GM20431 (cell line): ENCODE results near the gene SCGB1C1.

Source experiments
- in situ Hi-C: fragments of 300-500 bp; cut with MseI, MboI; formaldehyde crosslinking; loops from one replicate; pipeline ENCODE4 v1.15.0; 2020; ENCODE audit warnings: low sequenced_read_pairs; ENCODE audit not compliant: unreplicated experiment

SCGB1C1 gene

GRCh38 chr11:204587-205109 lies 11.8 kb downstream of the SCGB1C1 start:
- in situ Hi-C loops: no loop called here

- in situ Hi-C loops: no loop called here
These were observed 12.5 kb downstream of the SCGB1C1 start for GRCh38 chr11:205221-206001.

DNA sequence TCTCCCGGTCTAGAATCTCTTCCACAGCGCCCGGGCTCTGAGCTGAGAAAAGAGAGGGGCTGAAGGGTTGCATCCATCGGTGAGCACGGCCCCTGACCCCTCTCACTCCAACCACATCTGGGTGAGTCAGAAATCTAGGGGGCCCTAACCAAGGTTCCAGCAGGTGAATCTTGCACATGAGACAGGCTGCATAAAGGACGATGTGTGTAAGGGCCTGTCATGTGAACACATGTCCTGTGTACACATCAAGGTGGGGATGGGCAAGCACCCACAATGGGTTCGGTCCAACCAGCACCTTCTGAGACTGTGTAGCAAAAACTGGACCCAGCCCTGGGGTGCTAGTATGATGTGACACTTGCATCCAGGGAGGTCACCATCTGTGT lies 13.1 kb downstream of the SCGB1C1 start:
- in situ Hi-C loops: no loop called here

DNA sequence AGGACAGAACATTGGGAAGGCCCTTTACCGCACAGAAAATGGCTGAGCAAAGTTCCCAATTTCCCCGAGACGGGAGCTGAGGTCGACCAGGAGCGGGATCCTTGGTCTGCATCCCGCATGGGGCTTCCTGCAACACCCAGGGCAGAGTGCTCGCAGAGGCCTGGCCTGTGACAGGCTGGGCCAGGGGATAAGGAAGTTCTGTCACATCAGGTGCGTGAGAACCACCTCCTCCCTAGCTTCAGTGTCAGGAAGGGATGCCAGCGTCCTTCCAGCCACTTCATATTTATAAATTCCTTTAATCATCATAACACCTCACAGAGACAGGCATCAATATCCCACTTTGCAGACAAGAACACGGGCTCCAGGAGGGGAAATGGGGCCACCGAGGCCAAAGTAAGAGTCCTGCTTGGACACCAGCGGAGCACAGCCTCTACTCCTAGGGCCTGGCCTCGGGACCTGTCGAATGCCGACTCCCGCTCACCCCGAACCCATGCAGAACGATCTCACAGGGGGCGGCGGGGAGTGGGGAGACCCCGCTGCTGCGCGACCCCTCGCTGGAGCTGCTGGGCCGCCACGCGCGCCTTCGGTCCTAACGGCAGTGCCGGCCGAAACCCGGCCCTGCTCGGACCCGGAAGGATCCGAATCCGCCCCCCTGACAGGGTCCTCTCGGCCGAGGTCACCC lies 13.8 kb downstream of the SCGB1C1 start:
- in situ Hi-C loops: no loop called here

DNA sequence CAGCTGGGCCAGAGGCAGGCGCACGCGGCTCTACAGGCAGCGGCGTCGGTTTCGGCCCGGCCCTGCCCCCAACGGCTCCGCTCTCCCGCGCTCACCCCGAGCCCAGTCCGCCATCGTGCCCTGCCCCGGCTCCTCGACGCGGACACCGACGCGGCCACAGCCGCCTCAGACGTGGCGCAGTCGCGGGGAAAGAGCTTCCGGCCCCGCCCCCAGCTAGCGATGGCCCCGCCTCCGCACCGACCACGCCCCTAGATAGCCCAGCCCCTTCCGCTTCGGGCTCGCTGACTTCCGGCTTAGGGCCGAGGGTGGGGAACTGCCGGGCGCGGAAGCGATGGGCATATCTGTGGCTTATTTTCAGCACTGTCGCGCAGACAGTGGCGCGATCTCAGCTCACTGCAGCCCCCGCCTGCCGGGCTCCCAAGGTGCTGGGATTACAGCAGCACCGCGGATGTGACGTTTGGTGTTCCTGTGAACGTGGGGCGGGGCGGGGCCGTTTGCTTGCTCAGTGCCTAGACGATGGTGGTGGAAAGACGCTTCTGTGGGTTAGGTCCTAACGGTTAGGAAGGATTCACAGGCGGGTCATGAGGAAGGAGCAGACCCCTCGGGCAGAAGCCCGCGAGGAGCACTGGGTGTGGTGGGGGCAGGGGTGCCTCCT lies 14.5 kb downstream of the SCGB1C1 start, which contains the start of the genes BET1L and RIC8A:
BET1L (minus strand) TSS at position 192 of the 655 bp plus-strand sequence; CDS start at position 114, 78 bp downstream.
RIC8A (plus strand) TSS at position 501 of the 655 bp plus-strand sequence. CDS start 1,147 bp downstream, outside the sequence.
- in situ Hi-C loops: no loop called here

GRCh38 chr11:207863-208180 lies 14.9 kb downstream of the SCGB1C1 start:
- in situ Hi-C loops: no loop called here

DNA sequence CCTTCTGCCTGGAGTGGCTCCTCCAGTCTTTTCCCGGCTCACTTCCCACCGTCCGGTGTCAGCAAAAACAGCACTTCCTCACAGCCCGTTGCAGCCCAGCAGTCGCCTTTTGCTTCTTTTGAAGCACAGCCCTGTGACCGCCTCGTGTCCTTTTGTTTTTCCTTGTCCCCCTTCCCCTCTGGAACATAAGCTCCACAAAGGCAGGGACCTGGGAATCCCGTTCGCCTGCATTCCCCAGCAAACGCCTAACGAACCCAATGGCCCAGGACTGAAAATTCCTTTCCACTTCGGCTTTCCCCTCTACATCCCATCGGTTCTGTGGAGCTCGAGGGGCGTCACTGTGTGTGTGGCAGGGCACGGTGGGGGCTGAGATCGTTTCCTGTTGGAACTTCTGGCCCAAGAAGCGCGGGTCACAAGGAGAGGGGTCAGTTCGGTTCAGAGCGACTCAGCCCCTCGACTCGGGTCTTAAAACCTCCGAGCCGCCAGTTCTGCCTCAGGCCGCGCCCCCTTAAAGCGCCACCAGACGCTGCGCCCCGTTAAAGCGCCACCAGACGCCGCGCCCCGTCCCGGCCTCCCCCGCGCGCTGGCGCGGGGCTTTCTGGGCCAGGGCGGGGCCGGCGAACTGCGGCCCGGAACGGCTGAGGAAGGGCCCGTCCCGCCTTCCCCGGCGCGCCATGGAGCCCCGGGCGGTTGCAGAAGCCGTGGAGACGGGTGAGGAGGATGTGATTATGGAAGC lies 15.5 kb downstream of the SCGB1C1 start:
- in situ Hi-C loops: no loop called here

DNA sequence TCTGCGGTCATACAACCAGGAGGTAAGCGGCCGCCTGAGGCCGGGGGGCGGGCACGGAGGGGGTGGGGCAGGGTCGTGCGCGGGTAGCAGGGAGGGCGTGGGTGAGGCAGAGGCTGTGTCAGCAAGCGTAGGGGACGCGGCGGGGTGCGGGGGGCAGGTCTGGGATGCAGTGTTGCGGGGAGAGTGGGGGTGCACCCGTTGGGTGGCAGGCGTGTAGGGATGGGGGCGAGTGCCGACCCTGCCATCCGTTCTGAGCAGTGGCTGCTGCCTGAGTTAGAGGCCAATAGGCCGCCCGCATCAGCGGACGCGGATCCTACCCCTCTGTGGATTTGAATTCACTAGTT lies 16.0 kb downstream of the SCGB1C1 start:
- in situ Hi-C loops: no loop called here

GRCh38 chr11:209275-210121 lies 16.6 kb downstream of the SCGB1C1 start:
- in situ Hi-C loops: no loop called here

- in situ Hi-C loops: no loop called here
These were observed 17.4 kb downstream of the SCGB1C1 start for GRCh38 chr11:210122-210802.

DNA sequence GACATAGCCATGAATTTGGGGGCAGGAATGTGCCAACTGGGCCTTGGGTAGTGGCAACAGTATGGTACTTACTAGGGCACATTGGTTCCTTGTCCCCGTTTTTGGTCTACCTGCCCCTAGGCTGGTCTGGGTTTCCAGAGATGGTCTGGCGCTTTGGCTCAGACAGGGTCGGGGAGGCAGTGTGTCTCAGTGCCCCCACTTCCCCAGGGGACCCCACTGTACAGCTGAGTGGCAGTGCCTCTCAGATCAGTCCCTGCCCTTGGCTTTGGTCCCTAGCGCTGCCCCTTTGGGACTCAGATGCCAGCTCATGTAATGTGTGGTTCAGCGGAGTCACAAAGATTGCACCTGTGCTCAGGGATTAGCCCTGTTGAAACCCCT lies 17.9 kb downstream of the SCGB1C1 start:
- in situ Hi-C loops: no loop called here

DNA sequence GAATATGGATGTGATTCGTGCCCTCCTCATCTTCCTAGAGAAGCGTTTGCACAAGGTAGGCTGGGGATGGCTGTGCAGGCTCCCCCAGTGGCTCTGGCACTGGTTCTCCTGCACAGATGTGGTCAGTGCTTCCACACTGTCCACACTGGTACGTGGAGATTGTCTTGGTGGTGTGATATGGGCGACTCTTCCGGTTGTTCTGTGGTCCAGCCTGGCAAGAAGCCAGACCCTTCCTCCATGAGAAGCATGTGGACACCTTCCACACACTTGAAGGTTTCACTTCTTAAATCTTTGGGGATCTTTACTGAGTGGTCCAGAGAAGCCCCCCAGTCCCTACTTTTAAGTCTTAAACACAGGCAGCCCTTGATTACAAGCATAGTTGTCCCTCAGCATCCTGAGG lies 18.4 kb downstream of the SCGB1C1 start:
- in situ Hi-C loops: no loop called here

GRCh38 chr11:211741-212140 lies 18.9 kb downstream of the SCGB1C1 start:
- in situ Hi-C loops: no loop called here

- in situ Hi-C loops: no loop called here
These were observed 19.5 kb downstream of the SCGB1C1 start for GRCh38 chr11:212150-213100.

DNA sequence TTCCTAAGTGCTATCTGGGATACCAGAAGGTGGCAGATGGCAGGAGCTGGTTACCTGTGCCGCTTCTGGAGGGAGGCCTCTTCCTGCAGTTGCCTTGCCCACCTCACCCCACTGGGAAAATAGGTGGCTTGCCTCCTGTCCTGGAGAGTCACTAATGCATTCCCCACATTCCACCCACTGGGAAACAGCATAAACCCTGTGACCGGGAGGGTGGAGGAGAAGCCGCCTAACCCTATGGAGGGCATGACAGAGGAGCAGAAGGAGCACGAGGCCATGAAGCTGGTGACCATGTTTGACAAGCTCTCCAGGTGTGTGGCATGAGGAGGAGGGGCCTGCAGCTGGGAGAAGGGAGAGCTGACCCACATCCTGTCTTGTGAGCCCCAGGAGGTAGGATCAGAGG lies 20.2 kb downstream of the SCGB1C1 start:
- in situ Hi-C loops: no loop called here

DNA sequence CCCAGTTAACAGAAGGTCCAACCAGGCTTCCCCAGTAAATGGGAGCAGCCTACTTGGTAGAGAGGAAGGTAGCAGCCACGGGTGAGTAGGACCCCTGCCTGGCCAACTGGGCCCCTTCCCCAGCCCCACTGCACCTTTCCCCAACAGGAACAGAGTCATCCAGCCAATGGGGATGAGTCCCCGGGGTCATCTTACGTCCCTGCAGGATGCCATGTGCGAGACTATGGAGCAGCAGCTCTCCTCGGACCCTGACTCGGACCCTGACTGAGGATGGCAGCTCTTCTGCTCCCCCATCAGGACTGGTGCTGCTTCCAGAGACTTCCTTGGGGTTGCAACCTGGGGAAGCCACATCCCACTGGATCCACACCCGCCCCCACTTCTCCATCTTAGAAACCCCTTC lies 21.2 kb downstream of the SCGB1C1 start:
- in situ Hi-C loops: no loop called here

DNA sequence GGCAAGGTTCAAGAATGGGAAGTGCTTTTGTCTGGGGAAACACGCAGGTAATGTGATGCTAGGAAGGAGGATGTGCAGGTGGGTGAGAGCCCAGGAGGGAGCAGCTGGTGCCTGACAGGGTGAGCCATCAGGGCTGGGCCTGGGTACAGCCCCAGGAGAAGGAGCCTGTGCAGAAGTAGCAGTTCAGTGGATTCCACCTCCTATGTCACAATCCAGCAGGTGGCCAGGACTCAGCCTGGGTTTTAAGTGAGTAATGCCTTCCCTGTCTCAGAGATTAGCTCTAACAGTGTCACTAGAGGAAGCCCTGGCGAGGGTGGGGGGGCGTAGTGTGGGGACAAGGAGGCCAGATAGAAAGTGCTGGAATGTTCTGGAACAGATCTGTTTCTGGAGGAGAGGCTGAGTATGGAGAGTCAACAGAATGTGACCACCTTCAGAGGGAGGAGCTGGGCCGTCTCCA lies 22.7 kb downstream of the SCGB1C1 start:
- in situ Hi-C loops: no loop called here
